GM12892 (cell line): ENCODE measurements around the gene PPP1R12A.

Experiments
- POLR2A ChIP-seq: IDR thresholded peaks from 2 replicates; pipeline ENCODE4 v1.6.1; 2011; ENCODE audit warnings: low read depth, low read length, control low read depth
- TAF1 ChIP-seq: IDR thresholded peaks from 2 replicates; pipeline ENCODE4 v1.6.1; 2011; ENCODE audit warnings: low read depth, mild to moderate bottlenecking, control low read depth, low read length, borderline replicate concordance

GRCh38 chr12:79847417-79847816, 87.5 kb downstream of the PPP1R12A start:
- no peak for TF ChIP-seq TAF1
- no peak for TF ChIP-seq POLR2A
